ENCODE results near the gene LIN54. TPM values are rescaled to one million over a fixed set of nuclear protein-coding genes. Genes with fewer than 3 reads are reported as not detected.

Gene LIN54
- total RNA-seq, 6 donors from 2014 or later: 4.2 to 11.7 (median 9.5) TPM

GRCh38 chr4:82886147-82886942 is 124.3 kb downstream of the LIN54 start:
- ATAC-seq (ENCODE audit: low FRiP score in 2 of 2): no peak
- 60 to 61% methylated on average over 5 of the region's 5 CpGs for WGBS, 2 donors
- Histone ChIP-seq H3K9me3 (no peaks in the 10 kb centered on the region), H3K27me3 (no peaks in the 10 kb centered on the region), H3K36me3 (peaks cover 0 to 7% (median 0%) of the 10 kb centered on the region in 4 donors), H3K27ac (no peak overlapping the region), H3K4me3 (no peak overlapping the region), H3K4me1 (peaks cover 29 to 54% (median 40%) of the 10 kb centered on the region in 4 donors)
- no peak for DNase-seq
- no peak for TF ChIP-seq POLR2AphosphoS5 (IDR thresholded peaks at IDR 0.05)
- no peak for TF ChIP-seq EP300 (IDR thresholded peaks at IDR 0.05)
- TF ChIP-seq, protein P1, sequence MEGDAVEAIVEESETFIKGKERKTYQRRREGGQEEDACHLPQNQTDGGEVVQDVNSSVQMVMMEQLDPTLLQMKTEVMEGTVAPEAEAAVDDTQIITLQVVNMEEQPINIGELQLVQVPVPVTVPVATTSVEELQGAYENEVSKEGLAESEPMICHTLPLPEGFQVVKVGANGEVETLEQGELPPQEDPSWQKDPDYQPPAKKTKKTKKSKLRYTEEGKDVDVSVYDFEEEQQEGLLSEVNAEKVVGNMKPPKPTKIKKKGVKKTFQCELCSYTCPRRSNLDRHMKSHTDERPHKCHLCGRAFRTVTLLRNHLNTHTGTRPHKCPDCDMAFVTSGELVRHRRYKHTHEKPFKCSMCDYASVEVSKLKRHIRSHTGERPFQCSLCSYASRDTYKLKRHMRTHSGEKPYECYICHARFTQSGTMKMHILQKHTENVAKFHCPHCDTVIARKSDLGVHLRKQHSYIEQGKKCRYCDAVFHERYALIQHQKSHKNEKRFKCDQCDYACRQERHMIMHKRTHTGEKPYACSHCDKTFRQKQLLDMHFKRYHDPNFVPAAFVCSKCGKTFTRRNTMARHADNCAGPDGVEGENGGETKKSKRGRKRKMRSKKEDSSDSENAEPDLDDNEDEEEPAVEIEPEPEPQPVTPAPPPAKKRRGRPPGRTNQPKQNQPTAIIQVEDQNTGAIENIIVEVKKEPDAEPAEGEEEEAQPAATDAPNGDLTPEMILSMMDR (IDR thresholded peaks at IDR 0.05): no peak
- no peak for TF ChIP-seq POLR2A (IDR thresholded peaks at IDR 0.05)

DNA sequence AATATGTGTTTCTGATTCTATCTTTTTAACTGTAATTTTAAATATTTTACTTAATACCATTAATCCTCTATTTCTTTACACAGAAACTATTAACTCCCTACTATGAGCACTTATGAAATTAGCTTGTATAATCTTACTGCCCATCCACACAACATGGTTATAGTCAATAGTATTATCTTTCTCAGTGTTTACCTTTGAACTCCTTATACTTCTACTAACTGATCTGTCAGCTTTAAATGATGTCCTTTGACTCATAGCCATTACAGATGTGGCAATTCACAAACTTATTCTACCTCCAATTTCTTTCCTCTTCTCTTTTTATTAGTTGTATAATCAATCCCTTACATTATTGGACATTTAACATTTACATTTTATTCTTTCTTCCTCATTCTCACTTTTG is 125.2 kb downstream of the LIN54 start:
- H3K4me3 ChIP-seq: no peak overlapping the region
- ATAC-seq (ENCODE audit: low FRiP score in 2 of 2) (no peak), DNase-seq (no peak)
- no peaks in the 10 kb centered on the region for H3K27me3 ChIP-seq
- H3K9me3 ChIP-seq: no peaks in the 10 kb centered on the region
- TF ChIP-seq, protein P1 (IDR thresholded peaks at IDR 0.05): no peak
- TF ChIP-seq POLR2AphosphoS5 (IDR thresholded peaks at IDR 0.05) (no peak), EP300 (IDR thresholded peaks at IDR 0.05) (no peak), POLR2A (IDR thresholded peaks at IDR 0.05) (no peak)
- H3K27ac ChIP-seq: no peak overlapping the region
- H3K36me3 ChIP-seq: peaks cover 0 to 15% (median under 1%) of the 10 kb centered on the region in 4 donors
- H3K4me1 ChIP-seq: peaks cover 29 to 54% (median 41%) of the 10 kb centered on the region in 4 donors

Small RNA genes within 50 kb of the gene (small RNA-seq; reads per million reads assigned to genes)
- gene RF00019: 0 reads per million in 4 donors
- gene RNU6-615P: 0 reads per million in 4 donors

Other genes with a start within 250 kb of the LIN54 start
- gene SCD5, start 212.0 kb downstream of the LIN54 start, total RNA-seq: 10 to 100 TPM; 17.8 to 40.3 (median 25.3) TPM
- gene SEC31A, start 119.7 kb downstream of the LIN54 start, total RNA-seq: 100 to 1,000 TPM; 128 to 230 (median 160) TPM
- gene THAP9, start 110.1 kb downstream of the LIN54 start, total RNA-seq: 1 to 10 TPM; 2.0 to 4.5 (median 3.1) TPM
- 10 to 100 TPM in 5 of 6 donors, 1 to 10 TPM in 1; 9.4 to 50.9 (median 33.3) TPM for gene COPS4, start 24.4 kb upstream of the LIN54 start, total RNA-seq
- gene PLAC8, start 103.9 kb upstream of the LIN54 start, total RNA-seq: 100 to 1,000 TPM in 1 of 6 donors, 10 to 100 TPM in 5; 28.3 to 184 (median 81.2) TPM